IPS-11a (cell line): Measurements from ENCODE around the gene MGAT5B.
"Not testable (repeated sequence)": the region's sequence is repeated elsewhere in the genome, so short reads cannot be mapped to it uniquely, and the experiment has no call there.

Experiments
- H3K4me3 ChIP-seq: one replicate; pipeline ENCODE4 v1.5.1; 2013; ENCODE audit warnings: low read depth, low read length, control low read depth

MGAT5B gene

GRCh38 chr17:76845541-76846017 lies 22.6 kb upstream of the MGAT5B start:
- no peak overlapping the region for H3K4me3 ChIP-seq

- H3K4me3 ChIP-seq, result no peak overlapping the region
Observed at GRCh38 chr17:76847031-76847430, 21.2 kb upstream of the MGAT5B start.

- no peak overlapping the region for H3K4me3 ChIP-seq
Observed at GRCh38 chr17:76848670-76849069, 19.5 kb upstream of the MGAT5B start.

GRCh38 chr17:76849160-76849559 lies 19.0 kb upstream of the MGAT5B start:
- not testable (repeated sequence) for H3K4me3 ChIP-seq

- no peak overlapping the region for H3K4me3 ChIP-seq
Observed at GRCh38 chr17:76852843-76853242, 15.4 kb upstream of the MGAT5B start.

DNA sequence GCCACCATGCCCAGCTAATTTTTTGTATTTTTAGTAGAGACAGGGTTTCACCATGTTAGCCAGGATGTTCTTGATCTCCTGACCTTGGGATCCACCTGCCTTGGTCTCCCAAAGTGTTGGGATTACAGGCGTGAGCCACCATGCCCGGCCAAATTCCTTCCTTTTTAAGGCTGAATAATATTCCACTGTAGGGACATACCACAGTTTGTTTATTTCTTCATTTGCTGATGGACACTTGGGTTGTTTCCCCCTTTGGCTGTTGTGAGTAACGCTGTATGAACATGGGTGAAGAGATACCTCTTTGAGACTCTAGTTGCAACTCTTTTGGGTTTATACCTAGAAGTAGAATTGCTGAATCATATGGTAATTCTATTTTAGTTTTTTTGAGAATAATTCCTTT lies 13.1 kb upstream of the MGAT5B start:
- H3K4me3 ChIP-seq, result no peak overlapping the region

GRCh38 chr17:76862079-76862478 lies 6.1 kb upstream of the MGAT5B start:
- no peak overlapping the region for H3K4me3 ChIP-seq

GRCh38 chr17:76862494-76862893 lies 5.7 kb upstream of the MGAT5B start:
- H3K4me3 ChIP-seq, result no peak overlapping the region

DNA sequence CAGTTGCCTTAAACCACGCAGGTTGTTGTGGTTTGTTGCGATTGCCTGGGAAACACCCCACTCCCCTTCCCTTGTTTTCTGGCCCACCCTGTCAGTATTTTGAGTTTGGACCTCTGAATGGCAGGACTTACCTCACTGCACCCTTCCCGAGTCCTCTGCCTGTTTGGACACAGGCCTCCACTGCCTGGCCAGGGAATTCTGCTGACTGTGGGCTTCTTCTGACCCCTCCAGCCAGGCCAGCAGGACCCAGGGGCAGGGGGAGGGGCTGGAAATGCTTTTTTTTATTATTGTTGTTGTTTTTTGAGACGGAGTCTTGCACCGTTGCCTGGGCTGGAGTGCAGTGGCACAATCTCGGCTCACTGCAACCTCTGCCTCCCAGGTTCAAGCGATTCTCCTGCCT lies 4.2 kb upstream of the MGAT5B start:
- no peak overlapping the region for H3K4me3 ChIP-seq

GRCh38 chr17:76865174-76865573 lies 3.0 kb upstream of the MGAT5B start:
- H3K4me3 ChIP-seq, result no peak overlapping the region

- no peak overlapping the region for H3K4me3 ChIP-seq
Observed at GRCh38 chr17:76866203-76866602, 2.0 kb upstream of the MGAT5B start.

DNA sequence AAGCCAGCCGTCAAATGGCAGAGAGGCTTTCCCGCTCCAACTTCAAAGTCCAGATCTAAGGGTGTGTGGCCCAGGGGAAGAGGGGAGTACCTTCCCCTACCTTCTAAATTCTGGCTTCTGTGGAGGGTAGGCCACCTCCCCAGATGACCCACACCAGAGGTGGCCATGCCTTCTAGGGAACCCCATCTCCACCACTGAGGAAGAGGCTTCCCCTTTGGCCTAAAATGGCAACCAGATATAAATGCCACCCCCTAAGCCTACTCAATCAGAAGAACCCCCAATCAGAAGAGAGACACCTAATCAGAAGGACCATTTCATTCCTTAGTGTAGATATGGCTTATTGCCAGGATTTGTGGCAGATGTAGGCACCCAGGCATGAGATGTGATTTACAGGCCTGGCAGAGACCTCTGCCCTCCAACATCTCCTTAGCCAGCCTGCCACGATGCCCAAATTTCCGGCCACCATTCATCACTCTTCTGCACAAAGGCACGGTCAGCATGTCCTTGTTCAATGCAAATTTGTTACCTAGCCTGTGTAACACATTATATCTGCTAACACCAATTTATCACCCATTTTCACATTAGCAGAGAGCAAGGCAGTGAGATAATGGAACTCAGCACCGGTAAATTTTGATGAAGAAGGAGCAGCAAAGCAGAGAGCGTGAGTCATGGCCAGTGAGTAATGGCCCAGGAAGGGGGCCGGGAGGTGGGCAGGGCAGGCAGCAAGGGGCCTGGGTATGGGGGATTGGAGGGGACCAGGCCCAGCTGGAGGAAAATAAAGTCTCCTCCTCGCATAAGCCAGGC lies 1.2 kb upstream of the MGAT5B start:
- H3K4me3 ChIP-seq, result no peak overlapping the region

DNA sequence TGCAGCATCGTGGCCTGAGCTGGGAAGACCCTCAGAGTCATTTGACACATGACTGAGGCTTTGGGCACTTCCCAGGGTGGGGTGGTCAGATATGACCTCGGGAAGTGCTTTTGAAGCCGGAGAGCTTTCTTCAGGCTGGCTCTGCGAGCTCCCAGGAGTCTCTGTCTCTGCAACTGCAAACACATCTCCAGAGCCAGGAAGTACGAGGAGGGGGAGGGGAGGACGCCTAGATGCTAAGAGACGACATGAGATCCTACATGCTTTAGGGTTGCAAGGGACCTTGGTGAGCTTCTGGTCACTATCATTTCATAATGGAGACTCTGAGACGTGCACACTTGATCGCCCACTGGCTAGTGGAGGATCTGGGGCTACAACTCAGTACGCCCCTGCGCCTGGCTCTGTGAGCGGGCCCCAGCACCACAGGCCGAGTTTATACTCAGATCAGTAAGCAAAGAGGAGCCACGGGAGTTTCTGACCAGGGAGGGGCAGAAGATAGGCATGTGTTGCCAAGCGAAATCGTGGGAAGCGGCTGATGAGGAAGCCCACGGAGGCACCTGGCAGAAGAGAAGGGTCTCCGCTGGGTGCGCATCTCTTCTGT lies 527 bp upstream of the MGAT5B start:
- H3K4me3 ChIP-seq, result no peak overlapping the region

DNA sequence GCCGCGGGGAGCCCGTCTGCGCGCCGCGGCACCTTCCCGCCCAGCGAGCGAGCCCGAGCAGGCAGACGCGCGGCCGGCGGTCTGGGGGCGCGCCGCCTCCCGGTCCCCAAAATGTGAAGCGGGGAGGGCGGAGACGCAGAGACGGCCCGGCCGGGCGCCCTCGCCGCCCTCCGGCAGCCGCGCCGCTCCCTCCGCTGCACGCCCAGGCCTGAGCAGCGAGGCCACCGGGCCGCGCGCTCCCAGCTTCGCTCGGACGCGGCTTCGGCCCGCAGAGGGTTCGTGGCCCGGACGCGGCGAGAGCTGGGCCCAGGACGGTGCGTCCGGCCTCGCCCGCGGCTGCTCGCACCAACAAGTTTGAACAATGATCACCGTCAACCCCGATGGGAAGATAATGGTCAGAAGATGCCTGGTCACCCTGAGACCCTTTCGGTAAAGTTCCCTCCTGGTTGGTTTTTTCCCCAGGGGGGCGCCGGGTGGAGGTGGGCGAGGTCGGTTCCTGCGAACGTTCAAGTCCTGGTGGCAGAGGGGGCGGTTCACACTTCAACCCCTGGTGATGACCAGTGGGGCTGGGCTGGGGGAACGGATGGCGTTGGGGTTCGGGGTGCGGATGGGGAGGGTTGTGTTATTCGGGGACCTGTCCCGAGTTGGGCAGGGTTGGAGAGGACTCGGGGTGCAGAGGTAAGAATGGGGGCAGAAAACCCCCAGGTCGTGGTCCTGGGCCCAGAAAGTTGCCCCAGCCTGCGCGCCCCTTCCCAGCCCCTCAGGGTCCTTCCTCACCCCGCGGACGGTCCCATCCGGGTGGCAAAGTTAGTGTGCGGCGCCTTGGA lies 678 bp downstream of the MGAT5B start:
- peak overlapping the region; percentile 43 for H3K4me3 ChIP-seq

DNA sequence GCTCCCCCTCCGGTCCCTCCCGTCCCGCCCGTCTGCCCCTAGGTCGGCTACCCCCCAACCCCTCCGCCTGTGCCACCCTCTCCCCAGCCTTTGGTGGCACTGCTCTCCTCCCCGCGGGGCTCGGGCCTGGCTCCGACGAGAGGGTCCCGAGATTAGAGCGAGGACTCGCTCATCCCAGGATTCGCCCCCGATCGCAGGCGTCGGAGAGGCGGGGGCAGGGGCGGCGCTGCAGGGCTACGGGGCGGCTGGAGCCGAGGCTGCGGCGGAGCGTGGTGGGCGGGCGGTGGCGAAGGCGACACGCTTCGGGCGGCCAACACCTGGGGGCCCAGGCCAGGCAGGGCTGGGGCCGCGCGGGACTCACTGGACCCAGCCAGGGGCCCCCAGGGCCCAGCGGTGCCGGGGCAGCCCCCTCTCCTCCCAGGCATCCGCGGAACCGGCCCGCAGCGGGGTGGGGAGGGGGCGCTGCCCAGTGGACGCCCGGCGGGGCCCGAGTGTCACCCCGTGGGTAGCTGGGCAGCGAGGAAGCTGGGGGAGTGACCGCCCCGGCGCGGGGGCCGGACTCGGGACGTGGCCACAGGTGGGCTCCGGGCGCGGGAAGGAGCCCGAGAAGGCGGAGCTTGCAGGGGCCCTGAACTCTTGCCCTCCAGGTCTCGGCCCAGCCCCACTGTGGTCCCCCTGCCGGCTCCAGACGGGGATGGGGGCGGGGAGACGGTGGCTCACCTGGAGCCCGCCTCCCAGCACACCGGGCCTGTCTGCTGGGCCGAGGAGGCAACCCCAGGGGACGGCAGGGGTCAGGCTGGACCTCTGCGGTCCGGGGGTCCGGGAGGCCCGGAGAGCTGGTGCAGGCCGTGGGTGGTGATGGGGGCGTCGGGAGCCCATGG lies 1.5 kb downstream of the MGAT5B start:
- H3K4me3 ChIP-seq, result peak overlapping the region; percentile 27

DNA sequence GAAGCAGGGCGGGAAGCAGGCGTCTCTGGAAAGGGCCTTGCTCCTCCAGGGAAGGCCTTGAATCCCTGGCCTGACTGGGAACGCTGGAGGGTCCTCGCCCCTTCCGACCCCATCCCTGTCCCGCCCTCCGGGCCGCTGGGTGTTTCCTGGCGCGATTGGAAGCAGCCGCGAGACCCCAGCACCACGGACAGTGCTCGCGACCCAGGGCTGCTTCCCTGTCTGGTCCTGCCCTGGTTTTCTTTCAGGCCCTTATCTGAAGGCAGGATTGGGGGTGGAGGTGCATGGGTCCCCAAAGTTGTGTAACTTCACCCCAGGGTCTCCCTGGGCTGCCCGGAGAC lies 2.1 kb downstream of the MGAT5B start:
- H3K4me3 ChIP-seq, result peak overlapping the region; percentile 1

DNA sequence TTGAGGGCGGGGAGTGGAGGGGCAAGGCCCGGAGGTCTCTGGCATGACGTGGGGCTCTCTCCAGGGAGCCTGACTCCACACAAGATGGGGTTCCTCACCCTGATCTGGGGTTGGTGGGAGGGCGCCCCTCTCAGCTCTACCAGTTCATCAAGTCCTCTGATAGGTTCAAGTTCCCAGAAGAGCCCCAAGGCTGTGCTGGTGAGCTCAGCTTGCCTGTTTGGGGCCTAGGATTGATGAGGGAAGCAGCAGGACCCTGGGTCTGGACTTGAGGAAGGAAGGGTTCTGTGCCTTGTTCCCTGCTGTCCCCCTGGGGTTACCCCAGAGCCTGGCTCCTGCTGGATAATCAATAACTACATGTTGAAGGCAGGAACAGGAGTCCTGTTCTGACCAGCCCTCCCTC lies 3.5 kb downstream of the MGAT5B start:
- H3K4me3 ChIP-seq, result no peak overlapping the region

DNA sequence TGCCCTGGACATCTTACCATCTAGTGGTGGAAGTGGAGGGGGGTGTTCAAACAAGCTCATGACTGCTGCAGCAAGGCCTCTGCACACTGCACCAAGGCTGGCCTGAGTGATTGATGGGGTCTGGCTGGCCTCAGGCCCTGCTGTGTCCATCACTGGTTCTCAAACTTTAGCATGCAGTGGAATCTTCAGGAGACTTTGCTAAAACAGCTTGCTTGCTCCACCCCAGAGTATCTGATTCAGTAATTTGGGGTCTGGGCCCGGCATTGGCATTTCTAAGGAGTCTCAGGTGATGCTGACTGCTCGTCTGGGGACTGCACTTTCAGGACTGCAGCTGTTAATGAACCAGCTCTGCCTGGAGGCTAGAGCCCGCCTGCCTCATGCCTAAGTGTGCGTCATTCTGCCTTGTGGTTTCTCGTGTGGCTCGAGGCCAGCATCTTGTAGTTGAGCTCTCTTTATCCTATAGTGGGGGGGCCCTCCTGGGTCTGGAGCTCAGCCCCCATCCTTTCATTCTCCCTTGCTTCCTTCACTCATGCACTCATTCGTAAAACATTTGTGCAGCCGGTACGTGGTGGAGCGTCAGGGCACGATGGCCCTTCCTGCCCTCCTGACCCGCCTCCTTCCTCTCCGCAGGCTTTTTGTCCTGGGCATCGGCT lies 4.1 kb downstream of the MGAT5B start:
- H3K4me3 ChIP-seq, result no peak overlapping the region

DNA sequence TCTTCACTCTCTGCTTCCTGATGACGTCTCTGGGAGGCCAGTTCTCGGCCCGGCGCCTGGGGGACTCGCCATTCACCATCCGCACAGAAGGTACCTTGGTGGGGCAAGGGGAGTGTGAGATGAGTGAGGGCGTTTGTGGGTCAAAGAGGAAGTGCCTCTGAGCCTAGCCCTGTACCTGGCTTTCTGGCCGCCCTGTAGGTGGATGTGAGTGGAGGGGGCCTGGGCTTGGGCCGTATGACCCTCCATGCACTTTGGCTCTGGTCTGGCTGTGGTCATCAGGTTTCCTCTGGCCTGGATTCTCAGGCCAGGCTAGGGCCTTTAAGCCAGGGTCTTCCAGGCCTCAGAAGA lies 4.6 kb downstream of the MGAT5B start:
- H3K4me3 ChIP-seq, result no peak overlapping the region

- H3K4me3 ChIP-seq, result no peak overlapping the region
Observed at GRCh38 chr17:76873856-76874255, 5.7 kb downstream of the MGAT5B start.
